Measurements from ENCODE around the gene POLR2F. TPM values are rescaled to one million over a fixed set of nuclear protein-coding genes. Genes with fewer than 3 reads are reported as not detected.
A peak's percentile ranks its signal among the peaks of the same experiment; 100 is the strongest.

The POLR2F gene
- total RNA-seq, 4 donors from 2014 or later, result 19.7 to 88.9 (median 55.2) TPM

GRCh38 chr22:37925767-37926166 lies 27.7 kb upstream of the POLR2F start:
- Histone ChIP-seq H3K4me1 (peaks cover 0 to 9% of the 10 kb centered on the region in 2 donors), H3K27ac (no peak overlapping the region), H3K9me3 (no peaks in the 10 kb centered on the region), H3K27me3 (no peaks in the 10 kb centered on the region), H3K36me3 (peaks cover 25 to 38% of the 10 kb centered on the region in 2 donors), H3K4me3 (replicated peaks in 1 of 3) (no peak overlapping the region)
- WGBS, 2 donors, result 95 to 96% methylated on average over 3 to 15 of the region's 15 CpGs
- intact Hi-C loops (cut with DNase I), result no loop called here
- TF ChIP-seq CTCF (IDR thresholded peaks at IDR 0.05), result no peak
- no peak for TF ChIP-seq POLR2A (IDR thresholded peaks at IDR 0.05)
- no peak for DNase-seq

GRCh38 chr22:37926358-37926757 lies 27.1 kb upstream of the POLR2F start:
- Histone ChIP-seq H3K36me3 (peaks cover 24 to 38% of the 10 kb centered on the region in 2 donors), H3K9me3 (no peaks in the 10 kb centered on the region), H3K27me3 (no peaks in the 10 kb centered on the region), H3K4me3 (replicated peaks in 1 of 3) (no peak overlapping the region), H3K27ac (no peak overlapping the region), H3K4me1 (peaks cover 0 to 13% of the 10 kb centered on the region in 2 donors)
- TF ChIP-seq POLR2A (IDR thresholded peaks at IDR 0.05), result no peak
- no peak for TF ChIP-seq CTCF (IDR thresholded peaks at IDR 0.05)
- intact Hi-C loops (cut with DNase I), result no loop called here
- 97% methylated on average over 7 of the region's 7 CpGs; no CpG with 5 or more reads in 1 of the 2 donors for WGBS, 2 donors
- DNase-seq, result no peak

- TF ChIP-seq CTCF (IDR thresholded peaks at IDR 0.05) (no peak), POLR2A (IDR thresholded peaks at IDR 0.05) (no peak)
- Histone ChIP-seq H3K9me3 (no peaks in the 10 kb centered on the region), H3K4me3 (replicated peaks in 1 of 3) (no peak overlapping the region), H3K27ac (no peak overlapping the region), H3K4me1 (peaks cover 0 to 13% of the 10 kb centered on the region in 2 donors), H3K27me3 (no peaks in the 10 kb centered on the region), H3K36me3 (peaks cover 19 to 38% of the 10 kb centered on the region in 2 donors)
- intact Hi-C loops (cut with DNase I), result no loop called here
- 96% methylated on average over 24 to 26 of the region's 32 CpGs for WGBS, 2 donors
- no peak for DNase-seq
These were observed 26.5 kb upstream of the POLR2F start for GRCh38 chr22:37926771-37927636.

DNA sequence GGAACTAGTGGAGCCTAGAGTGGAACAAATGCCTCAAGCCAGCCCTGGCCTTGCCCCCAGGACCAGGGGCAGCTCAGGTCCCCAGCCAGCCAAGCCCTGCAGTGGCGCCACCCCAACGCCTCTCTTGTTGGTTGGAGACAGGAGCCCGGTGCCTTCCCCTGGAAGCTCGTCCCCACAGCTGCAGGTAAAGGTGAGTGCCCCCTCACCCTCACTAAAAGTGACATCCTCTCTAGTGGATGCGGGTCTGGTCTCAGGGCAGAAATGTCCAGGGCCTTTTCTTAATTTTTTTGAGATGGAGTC lies 25.9 kb upstream of the POLR2F start:
- whole genome bisulfite sequencing, 2 donors, result 90 to 97% methylated on average over 4 to 5 of the region's 5 CpGs
- intact Hi-C loops (cut with DNase I), result no loop called here
- no peak for TF ChIP-seq POLR2A (IDR thresholded peaks at IDR 0.05)
- TF ChIP-seq CTCF (IDR thresholded peaks at IDR 0.05), result no peak
- no peak overlapping the region for H3K4me3 ChIP-seq (replicated peaks in 1 of 3)
- no peak for DNase-seq
- H3K9me3 ChIP-seq, result no peaks in the 10 kb centered on the region
- peaks cover 0 to 15% of the 10 kb centered on the region in 2 donors for H3K4me1 ChIP-seq
- no peak overlapping the region for H3K27ac ChIP-seq
- H3K27me3 ChIP-seq, result no peaks in the 10 kb centered on the region
- H3K36me3 ChIP-seq, result peaks cover 24 to 38% of the 10 kb centered on the region in 2 donors

GRCh38 chr22:37929390-37929789 lies 24.1 kb upstream of the POLR2F start:
- intact Hi-C loops (cut with DNase I), result no loop called here
- H3K27me3 ChIP-seq, result no peaks in the 10 kb centered on the region
- no peak overlapping the region for H3K4me3 ChIP-seq (replicated peaks in 1 of 3)
- peaks cover 15 to 33% of the 10 kb centered on the region in 2 donors for H3K4me1 ChIP-seq
- 93% methylated on average over 4 of the region's 5 CpGs; no CpG with 5 or more reads in 1 of the 2 donors for WGBS, 2 donors
- peak; percentile 39 to 47 for DNase-seq
- H3K9me3 ChIP-seq, result no peaks in the 10 kb centered on the region
- no peak overlapping the region for H3K27ac ChIP-seq
- peaks cover 24 to 38% of the 10 kb centered on the region in 2 donors for H3K36me3 ChIP-seq
- TF ChIP-seq POLR2A (IDR thresholded peaks at IDR 0.05) (no peak), CTCF (IDR thresholded peaks at IDR 0.05) (no peak)
